ENCODE results near the gene SYTL2. TPM values are rescaled to one million over a fixed set of nuclear protein-coding genes. Genes with fewer than 3 reads are reported as not detected.

The SYTL2 gene
- total RNA-seq, 1 donor from 2014 or later = 24.6 TPM

DNA sequence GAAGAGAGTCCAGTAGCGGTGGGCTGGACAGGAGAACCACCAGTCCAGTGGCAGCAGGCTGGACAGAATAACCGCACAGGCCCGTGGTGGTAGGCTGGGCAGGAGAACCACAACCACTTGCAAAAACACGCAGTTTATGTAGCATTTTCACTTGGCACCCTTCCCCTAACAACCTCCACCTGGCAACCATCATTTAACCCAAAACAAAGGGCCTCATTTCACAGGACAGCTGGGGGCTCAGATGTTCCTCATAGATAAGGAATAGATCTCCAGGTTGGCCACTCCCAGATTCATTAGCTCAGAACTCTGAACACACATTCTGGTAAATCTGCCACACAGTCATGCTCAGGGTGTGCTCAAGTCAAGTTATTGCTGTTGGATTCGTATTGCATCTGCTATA lies 41.2 kb downstream of the SYTL2 start:
- intact Hi-C loops (cut with DNase I) = no loop called here

DNA sequence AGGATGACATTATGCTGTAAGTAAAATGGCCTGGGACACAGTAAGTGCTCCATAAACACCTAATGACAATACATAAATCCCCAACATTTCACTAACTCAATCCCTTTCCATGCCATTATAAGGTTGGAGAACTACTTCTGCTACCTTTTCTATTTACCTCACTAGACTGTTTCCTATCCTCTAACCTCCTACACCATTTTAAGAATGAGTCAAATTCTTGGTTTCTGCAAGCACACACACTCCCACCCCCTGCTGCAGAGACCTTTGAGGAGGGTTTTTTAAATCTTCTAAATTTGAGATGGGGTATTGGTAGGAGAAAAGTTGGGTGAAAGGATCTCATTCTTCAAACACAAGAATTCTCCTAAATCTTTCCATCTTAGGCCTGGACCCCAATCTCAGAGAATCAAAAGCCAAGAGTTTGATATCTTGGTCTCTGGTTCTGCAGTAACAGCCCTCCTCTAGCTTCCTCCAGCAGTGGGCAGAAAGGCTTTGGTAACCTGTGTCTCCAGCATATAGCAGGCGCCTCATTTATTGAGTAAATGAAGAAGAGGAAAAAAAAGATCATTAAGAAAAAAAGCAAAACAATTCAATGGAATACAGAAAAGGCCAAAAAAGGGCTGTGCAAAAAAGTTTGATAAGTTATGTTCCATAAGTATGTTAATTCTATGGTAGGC lies 42.3 kb downstream of the SYTL2 start:
- no peak for DNase-seq (ENCODE audit: low spot score)
- intact Hi-C loops (cut with DNase I) = no loop called here
- ATAC-seq = no peak

More for the DNA sequence above, 41.2 kb downstream of the SYTL2 start:
- DNase-seq (ENCODE audit: low spot score) = no peak
- ATAC-seq = no peak

DNA sequence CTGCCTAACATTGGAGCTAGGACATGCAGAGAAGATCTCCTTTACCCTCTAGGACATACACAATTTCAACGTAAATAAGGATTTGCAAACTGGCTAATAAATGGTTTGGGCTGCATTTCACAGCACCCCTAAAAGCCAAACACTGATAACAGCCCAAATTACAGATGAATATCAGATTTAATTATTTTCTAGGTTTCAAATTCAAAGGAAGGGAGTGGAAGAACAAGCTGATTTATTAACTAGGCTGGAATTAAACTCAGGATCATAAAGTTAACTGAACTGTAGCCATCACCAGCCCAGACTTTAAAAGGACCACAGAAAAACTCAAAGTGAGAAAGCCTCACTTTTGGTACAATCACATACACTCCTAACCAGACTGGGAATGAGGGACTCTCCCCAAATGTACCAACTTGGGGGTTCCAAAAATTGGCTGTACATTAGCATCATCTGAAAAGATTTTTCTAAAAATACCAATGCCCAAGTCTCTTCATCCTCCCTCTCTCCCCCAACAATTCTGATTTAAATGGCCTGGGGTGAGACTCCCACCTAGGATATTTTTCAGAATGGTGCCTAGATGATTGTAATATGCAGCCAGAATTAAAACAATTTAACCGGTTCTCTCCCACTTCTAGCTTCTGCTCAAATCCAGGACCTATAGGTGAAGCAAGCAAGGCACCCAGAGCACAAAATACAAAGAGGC lies 43.5 kb downstream of the SYTL2 start:
- ATAC-seq (no peak), DNase-seq (ENCODE audit: low spot score) (no peak)
- intact Hi-C loops (cut with DNase I) = no loop called here

DNA sequence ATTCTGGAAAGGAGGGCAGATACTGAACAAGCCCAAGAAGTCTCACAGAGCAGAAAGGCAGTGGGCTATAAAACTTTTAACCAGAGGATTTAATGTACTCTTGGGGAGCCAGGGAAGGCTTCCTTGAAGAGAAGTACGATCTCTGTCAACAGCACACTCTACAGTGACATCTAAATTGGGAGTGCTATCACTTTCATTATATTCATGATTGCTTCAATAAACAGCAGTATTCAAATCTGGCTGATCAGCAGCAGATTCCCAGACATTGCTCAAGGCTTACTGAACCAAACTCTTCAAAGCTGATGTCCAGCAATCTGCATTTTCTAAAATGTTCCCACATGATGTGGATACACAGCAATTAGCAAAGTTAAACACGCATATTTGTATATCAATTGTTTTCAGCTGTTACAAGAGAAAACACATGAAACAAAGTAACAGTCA lies 44.2 kb downstream of the SYTL2 start:
- DNase-seq (ENCODE audit: low spot score) (no peak), ATAC-seq (no peak)
- intact Hi-C loops (cut with DNase I) = no loop called here

DNA sequence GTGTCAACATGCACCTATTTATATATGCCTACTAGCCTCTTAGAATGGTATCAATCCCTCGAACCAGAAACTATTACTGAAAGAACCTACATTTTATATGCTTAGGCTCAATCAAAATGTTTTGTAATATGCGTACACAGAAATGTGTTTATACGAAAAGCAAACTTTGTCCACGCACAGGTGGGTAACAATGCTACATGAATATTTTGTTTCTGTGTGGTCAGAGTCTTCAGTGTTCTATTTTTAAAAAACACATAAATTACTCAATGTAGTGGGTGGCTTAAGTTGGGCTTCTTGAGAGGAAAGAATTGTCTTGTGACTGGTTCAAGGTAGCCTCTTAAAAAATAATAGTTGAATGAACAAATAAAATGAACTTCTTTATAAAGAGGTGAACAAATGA lies 46.1 kb downstream of the SYTL2 start:
- DNase-seq (ENCODE audit: low spot score) = no peak
- intact Hi-C loops (cut with DNase I) = no loop called here
- no peak for ATAC-seq

DNA sequence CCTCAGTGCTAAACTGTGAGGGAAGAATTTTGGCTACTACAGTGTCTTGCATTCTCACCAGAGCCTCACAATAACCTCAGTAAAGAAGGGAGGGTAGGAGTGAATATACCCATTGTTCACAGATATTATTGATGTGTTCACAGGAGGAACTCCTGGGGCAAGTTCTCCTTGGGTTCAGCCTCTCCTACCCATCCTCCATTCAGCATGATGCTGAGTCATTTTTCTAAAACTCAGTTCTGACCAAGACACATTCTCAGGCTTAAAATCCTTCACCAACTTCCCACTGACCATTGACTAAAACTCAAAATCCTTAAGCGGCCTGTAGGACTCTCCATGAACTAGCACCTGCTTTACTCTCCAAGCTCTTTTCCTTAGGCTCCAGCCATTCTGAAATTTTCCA lies 48.7 kb downstream of the SYTL2 start:
- DNase-seq (ENCODE audit: low spot score) (no peak), ATAC-seq (no peak)
- intact Hi-C loops (cut with DNase I) = no loop called here

DNA sequence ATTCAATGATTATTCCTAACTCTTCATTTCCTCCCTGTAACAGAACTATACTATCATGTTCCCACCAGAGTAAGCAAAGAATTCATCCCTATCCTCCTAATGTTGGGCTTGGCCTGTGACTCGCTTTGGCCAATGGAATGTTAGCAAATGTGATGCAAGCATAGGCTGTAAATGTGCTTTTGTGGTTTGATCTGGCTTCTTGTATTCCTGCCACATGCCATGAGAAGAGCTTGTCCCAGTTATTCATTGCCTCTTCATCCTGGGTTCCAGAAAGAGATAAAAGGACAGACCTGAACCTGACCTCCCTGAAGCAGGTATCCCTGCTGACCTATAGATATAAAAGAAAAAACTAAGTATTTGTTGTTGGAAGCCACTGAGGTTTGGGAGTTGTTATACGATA lies 51.0 kb downstream of the SYTL2 start:
- ATAC-seq (no peak), DNase-seq (ENCODE audit: low spot score) (no peak)
- intact Hi-C loops (cut with DNase I) = no loop called here

DNA sequence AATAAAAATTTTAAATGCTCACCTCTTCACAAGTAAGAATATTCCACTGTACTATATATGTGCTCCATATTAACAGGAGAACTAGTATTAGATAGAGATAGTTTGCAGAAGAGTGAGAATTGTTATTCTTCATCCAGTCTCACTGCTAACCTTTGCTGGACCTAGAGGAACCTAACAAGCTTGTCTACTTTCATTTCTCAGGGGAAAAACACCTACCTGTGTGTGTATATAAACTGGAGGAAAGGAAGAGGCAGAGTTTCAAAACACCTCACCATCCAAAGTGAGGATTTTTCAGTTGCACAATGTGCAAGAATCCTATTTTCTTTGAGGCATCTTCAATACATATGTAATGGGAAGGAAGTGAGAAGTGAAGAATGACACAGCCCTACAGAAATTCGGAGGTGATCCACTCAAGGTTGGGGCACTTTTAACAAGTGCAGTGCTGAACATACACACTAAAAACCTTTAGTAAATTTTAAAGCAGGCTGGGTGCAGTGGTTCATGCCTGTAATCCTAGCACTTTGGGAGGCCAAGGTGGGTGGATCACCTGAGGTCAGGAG lies 52.4 kb downstream of the SYTL2 start:
- ATAC-seq (no peak), DNase-seq (ENCODE audit: low spot score) (no peak)
- intact Hi-C loops (cut with DNase I) = no loop called here

DNA sequence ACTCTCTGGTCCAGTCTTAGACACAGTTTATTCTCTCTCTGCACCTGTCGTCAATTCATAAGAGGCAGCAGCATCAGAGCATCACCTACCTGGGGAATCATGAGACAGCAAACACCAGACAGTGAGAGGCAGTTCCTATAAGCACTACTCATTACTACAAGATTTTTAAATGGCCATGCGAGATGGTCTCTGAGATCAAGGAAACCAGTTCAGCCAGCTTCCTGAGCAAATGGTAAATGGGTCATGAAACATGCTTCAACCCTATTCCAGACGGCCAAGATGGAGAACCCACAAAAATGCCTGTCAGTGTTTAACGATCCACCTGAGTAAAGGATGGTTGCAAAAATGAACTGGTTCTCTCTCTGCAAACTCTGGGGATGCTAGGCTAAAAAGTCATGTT lies 52.9 kb downstream of the SYTL2 start:
- intact Hi-C loops (cut with DNase I) = no loop called here
- no peak for ATAC-seq
- no peak for DNase-seq (ENCODE audit: low spot score)

DNA sequence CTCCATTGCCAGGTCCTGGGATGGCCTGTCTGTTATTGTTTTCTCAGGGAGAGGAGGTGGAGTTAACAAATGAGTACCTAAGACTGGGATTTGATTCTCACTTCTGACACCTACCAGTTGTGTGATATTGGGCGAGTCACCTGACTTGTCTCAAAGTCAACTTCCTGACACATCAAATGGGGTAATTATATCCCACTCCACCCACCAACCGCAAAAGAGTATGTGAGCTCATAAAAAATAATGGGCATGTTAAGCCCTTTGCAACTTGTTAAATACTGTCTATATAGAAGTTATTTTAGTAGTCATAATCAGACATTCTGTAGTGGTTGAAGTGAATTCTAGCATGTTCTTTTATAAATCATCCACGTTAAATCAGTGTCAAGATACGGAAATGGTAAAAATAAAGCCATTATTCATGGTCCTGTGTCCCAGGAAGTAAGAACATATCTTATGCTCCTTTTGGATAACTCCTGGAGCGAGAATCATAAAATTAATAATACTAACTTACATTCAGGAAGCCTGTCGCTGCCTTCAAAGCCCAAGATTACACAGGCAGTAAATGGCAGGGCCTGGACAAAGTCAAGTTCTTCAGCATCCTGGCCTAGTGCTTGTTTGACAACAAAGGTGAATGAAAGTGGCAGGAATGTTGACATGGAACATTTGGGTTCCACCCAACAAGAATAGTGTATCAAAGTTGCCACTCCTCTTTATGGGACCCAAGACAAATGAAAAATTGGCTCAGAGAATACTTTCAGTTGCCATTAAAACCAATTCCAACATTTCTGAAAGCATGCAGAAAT lies 54.3 kb downstream of the SYTL2 start:
- intact Hi-C loops (cut with DNase I) = no loop called here
- no peak for ATAC-seq
- DNase-seq (ENCODE audit: low spot score) = no peak

DNA sequence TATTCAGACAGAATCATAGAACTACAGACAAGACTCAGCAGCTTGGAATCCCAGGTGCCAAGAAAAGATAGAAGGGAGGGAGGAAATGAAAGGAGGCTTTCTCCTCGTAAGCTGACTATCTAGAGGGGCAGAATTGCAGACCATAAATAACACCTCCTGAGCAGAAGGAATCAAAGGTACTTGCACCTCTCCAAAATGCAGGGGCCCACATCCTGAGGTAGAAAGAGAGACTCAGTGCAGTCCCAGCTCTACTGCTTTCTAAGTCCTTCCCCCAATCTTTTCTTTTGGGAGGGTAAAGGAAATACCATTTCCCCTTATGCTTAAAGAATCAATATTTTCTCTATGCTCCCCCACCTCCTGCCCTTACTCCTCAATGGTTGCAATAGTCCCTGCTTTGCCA lies 55.2 kb downstream of the SYTL2 start:
- no peak for ATAC-seq
- DNase-seq (ENCODE audit: low spot score) = no peak
- intact Hi-C loops (cut with DNase I) = no loop called here

DNA sequence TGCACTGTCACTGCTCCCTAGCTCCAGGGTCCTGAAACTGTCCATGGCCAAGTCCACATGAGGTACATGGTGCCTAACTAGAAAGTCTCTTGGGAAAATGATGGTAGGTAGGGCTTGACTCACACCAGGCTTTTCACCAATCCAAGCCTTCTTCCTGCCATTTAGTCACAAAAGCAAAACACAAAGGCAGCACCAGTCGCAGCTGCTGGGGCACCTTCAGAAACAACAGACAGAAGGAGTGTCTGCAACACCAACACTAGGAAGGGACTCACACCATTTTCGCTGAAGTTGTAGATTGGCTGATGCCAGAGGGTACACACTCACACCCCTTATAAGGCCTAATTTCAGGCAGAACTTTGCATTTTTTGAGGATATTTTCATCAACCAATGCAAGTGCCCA lies 55.7 kb downstream of the SYTL2 start:
- ATAC-seq = no peak
- DNase-seq (ENCODE audit: low spot score) = no peak
- intact Hi-C loops (cut with DNase I) = no loop called here

DNA sequence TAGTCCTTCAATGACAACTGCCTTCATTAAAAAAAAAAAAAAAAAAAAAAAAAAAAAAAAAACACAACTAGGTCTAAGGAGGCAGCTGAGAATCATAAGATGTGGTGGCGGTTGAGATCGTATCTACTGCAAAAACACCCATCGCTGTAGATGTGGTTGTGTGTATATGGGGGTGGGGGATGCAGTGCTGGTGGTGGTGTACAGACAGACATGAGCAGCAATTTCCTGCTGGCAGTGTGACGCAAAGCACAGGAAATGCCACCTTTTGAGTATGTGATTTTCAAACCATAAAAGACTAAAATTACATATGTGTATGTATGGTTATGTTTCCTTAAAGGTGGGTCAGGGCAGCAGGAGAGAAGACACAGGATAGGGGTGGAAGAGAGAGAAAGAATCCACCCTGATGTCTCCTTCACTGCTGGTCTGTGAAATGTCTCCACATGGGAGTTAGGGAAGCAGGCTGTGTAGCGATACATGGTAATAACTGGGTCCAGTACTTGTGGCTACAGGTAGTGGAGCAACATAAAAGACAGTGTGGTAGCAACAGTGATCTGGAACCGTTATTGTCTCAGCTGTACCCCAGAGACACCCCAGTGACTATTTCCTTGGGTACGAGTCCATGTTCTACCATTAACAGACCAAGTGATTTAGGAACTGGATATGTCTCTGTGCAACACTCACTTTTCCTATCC lies 57.9 kb downstream of the SYTL2 start:
- DNase-seq (ENCODE audit: low spot score) (no peak), ATAC-seq (peak; percentile 47)
- intact Hi-C loops (cut with DNase I) = no loop called here

DNA sequence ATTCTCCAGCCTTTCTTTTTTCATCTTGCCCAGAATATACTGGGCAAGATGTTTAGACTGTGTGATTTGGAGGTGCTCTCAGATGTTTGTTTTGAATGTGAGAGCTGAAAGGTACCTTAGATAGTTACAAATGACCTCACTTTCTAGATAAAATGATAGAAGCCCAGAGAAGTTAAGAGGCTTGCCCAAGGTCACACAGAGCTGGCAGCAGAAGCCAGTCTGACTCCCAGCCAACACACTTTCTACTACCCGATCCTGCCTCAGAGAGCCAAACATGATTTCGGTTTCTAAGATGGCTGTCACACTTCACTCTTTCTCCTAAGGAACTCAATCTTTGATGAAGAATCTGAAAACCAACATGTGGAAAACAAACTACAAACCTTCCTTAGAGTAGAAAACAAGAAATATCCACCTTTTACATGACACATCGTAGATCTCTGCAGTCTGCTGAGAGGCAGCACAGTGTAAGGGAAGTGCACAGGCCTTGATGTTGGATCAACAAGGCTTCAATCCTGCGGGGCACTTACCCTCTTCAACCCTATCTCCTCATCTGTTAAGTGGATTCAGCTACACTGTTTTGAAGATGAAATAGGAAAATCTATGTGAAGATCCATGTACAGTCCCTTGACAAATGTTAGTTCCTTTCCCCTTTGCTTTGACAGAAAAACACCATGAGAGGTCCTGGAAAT lies 58.6 kb downstream of the SYTL2 start:
- DNase-seq (ENCODE audit: low spot score) = no peak
- ATAC-seq = no peak
- intact Hi-C loops (cut with DNase I) = no loop called here

DNA sequence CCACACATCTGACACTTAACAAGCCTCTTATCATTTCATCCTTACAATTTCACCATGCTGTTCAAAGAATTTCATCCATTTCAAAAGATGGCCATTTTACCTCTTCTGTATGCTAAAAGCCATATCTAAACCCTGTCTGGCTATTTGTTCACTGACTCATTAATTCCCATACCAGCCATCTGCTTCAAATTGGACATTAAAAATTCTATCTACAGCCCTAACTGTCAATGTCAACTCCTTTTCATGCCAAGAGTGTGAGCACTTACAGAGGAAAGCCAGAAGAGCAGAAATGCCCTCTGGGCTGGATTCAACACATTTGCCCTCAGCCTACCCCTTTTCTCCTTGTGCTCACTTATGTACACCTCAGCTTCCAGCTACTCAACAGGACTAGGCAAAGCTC lies 59.2 kb downstream of the SYTL2 start:
- ATAC-seq = no peak
- intact Hi-C loops (cut with DNase I) = no loop called here
- no peak for DNase-seq (ENCODE audit: low spot score)

DNA sequence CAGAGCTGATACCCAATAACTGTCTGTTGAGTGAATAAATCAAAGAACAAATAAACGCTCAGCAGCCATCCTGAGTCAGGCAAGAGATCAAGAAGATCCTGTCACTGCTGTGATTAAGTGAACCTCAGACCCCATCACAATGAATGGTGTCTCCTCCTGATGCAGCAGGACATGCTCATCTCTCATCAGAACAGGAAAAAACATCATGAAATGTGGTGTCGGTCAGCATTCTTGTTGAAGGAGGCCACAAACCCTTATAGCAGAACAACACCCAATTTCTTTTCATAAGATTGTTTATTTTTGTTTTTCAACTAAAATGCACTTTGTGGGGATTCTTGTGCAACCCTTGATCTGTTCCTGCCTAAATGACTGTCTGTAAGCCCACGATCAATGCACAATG lies 60.3 kb downstream of the SYTL2 start:
- intact Hi-C loops (cut with DNase I) = no loop called here
- ATAC-seq = no peak
- no peak for DNase-seq (ENCODE audit: low spot score)

DNA sequence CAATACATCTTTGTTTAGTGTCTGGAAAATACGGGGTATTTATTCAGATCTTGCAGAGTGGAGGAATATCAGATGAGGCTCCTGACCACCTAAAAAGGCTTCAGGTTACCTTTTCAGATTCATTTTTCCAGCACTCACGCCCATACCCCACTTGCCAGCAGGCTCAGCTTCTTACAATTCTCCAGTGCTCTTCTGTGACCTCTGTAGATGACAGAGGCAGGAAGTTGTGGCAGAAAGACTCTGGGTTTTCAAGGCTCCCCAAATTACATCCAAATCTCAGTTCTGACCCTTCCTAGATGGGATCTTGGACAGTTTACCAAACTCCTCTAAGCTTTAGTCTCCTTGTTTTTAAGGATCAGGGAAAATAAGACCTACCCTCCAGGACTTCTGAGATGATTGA lies 61.1 kb downstream of the SYTL2 start:
- intact Hi-C loops (cut with DNase I) = no loop called here
- ATAC-seq (no peak), DNase-seq (ENCODE audit: low spot score) (no peak)

DNA sequence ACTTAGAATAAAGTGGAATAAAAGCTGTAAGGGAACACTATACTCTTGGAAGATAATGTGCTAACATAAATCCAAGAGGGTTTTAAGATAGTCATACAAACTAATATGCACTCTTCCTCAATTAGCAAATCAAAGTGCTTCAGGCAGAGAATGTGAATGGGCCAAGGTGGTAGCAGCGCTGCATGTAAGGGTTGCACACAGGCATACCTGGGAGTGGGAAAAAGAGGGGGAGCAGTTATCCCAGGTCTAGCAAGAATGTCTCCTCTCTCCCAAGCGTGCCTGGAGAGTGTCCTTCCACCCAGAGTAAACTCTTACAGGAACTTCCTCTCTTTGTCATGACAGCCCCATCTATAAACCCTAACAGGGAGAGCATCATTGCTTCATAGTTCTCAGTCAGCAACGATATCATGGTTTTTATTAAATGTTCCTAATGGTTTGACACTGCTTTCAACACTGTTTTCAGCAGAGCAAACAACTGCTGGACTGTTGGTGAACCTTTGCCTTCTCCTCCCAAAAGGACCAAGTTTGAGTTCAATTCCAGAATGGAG lies 61.6 kb downstream of the SYTL2 start:
- ATAC-seq = peak; percentile 61
- DNase-seq (ENCODE audit: low spot score) = no peak
- intact Hi-C loops (cut with DNase I) = no loop called here
